Activated naive CD8-positive, alpha-beta T cell treated with anti-CD3 and anti-CD28 coated beads, Interleukin-2, amount 50 U/mL, for 24 hours (primary cell): Measurements from ENCODE around the gene AKAP4.

Source experiments
- ATAC-seq: fragments of 150-1000 bp; cut with Tn5 transposase; one replicate; pipeline ENCODE4 v1.10.0; 2021
- DNase-seq: peaks from one replicate; pipeline ENCODE4 v3.0.0; 2021
- H3K27ac Mint-ChIP-seq: one replicate; pipeline ENCODE4 v1.8.0; 2021; ENCODE audit warnings: mild to moderate bottlenecking, mixed read lengths
- H3K27me3 Mint-ChIP-seq: one replicate; pipeline ENCODE4 v1.8.0; 2021; ENCODE audit warnings: mixed read lengths
- H3K36me3 Mint-ChIP-seq: one replicate; pipeline ENCODE4 v1.8.0; 2021; ENCODE audit warnings: low read depth, mixed read lengths
- H3K4me1 Mint-ChIP-seq: one replicate; pipeline ENCODE4 v1.8.0; 2021; ENCODE audit warnings: mixed read lengths
- H3K4me3 Mint-ChIP-seq: one replicate; pipeline ENCODE4 v1.8.0; 2021; ENCODE audit warnings: mild to moderate bottlenecking, moderate library complexity, mixed read lengths
- H3K9me3 Mint-ChIP-seq: one replicate; pipeline ENCODE4 v1.8.0; 2021; ENCODE audit warnings: mixed read lengths

AKAP4 gene

GRCh38 chrX:50200907-50201306 lies at the start of gene AKAP4:
TSS of gene AKAP4 (minus strand) at chrX:50201007. CDS start at chrX:50200889, 118 bp downstream.
- DNase-seq (no peak), ATAC-seq (no peak)
- peaks cover 11% of the 10 kb centered on the region for H3K4me1 Mint-ChIP-seq
- H3K27ac Mint-ChIP-seq, result no peak within 1 kb of the TSS
- H3K4me3 Mint-ChIP-seq, result no peak within 1 kb of the TSS
- no peaks in the 10 kb centered on the region for H3K9me3 Mint-ChIP-seq
- H3K27me3 Mint-ChIP-seq, result no peaks in the 10 kb centered on the region
- no peaks in the 10 kb centered on the region for H3K36me3 Mint-ChIP-seq

- no peak for DNase-seq
- Mint-ChIP-seq H3K4me3 (no peak overlapping the region), H3K9me3 (no peaks in the 10 kb centered on the region), H3K36me3 (no peaks in the 10 kb centered on the region), H3K4me1 (peaks cover 2% of the 10 kb centered on the region), H3K27me3 (no peaks in the 10 kb centered on the region), H3K27ac (no peak overlapping the region)
- no peak for ATAC-seq
Measured at GRCh38 chrX:50211510-50211909, 10.7 kb upstream of the AKAP4 start.

DNA sequence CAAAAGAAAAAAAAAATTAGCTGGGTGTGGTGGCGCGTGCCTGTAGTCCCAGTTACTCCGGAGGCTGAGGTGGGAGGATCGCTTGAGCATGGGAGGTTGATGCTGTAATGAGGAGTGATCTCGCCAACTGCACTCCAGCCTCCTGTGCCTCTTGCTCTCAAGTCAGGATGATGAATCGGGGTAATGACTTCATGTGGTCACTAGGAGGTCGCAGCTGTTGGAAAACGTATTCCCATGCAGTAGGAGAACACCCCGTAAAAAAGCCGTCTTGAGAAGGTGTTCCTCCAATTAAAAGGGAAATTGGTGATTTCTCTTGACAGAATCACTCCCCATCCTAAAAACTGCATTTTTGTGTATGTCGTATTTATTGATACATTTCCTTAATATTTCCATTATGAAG lies 5.9 kb upstream of the AKAP4 start:
- ATAC-seq, result no peak
- DNase-seq, result no peak
- no peaks in the 10 kb centered on the region for H3K36me3 Mint-ChIP-seq
- peaks cover 13% of the 10 kb centered on the region for H3K4me1 Mint-ChIP-seq
- no peak overlapping the region for H3K27ac Mint-ChIP-seq
- H3K4me3 Mint-ChIP-seq, result no peak overlapping the region
- no peaks in the 10 kb centered on the region for H3K27me3 Mint-ChIP-seq
- no peaks in the 10 kb centered on the region for H3K9me3 Mint-ChIP-seq

- H3K9me3 Mint-ChIP-seq, result no peaks in the 10 kb centered on the region
- H3K36me3 Mint-ChIP-seq, result no peaks in the 10 kb centered on the region
Measured at GRCh38 chrX:50204364-50204899, 3.6 kb upstream of the AKAP4 start, which contains the start of gene CCNB3. TSS of gene CCNB3 (plus strand) at chrX:50204765. CDS start at chrX:50285164, 80,399 bp downstream.

DNA sequence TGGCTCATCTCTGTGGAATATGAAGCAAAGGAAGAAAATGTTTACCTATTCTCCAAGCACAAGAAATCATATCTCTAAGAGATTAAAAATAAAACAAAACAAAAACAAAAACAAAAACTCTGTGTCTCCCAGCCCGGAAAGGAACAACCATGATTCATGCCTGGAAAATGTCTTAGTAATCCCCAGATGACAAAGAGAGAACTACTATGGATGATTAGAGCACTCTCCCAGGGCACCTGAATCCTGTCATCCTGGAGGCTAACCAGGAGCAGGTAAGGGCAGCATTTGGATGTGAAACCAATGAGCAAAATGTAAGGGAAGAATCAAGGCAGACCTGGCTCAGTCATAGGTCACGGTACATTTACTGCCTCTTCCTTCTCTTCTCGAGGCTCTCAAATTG lies 1.7 kb upstream of the AKAP4 start:
- Mint-ChIP-seq H3K27ac (no peak overlapping the region), H3K4me1 (peaks cover 11% of the 10 kb centered on the region), H3K9me3 (no peaks in the 10 kb centered on the region), H3K36me3 (no peaks in the 10 kb centered on the region), H3K27me3 (no peaks in the 10 kb centered on the region), H3K4me3 (no peak overlapping the region)
- ATAC-seq, result no peak
- no peak for DNase-seq

More at GRCh38 chrX:50204364-50204899, 3.6 kb upstream of the AKAP4 start, which contains the start of gene CCNB3:
- H3K4me3 Mint-ChIP-seq, result peak within 1 kb of the TSS; percentile 79
- H3K27ac Mint-ChIP-seq, result peak within 1 kb of the TSS; percentile 89
- H3K27me3 Mint-ChIP-seq, result no peaks in the 10 kb centered on the region
- peak; percentile 95 for ATAC-seq
- H3K4me1 Mint-ChIP-seq, result peaks cover 11% of the 10 kb centered on the region
- peak; percentile 59 for DNase-seq

DNA sequence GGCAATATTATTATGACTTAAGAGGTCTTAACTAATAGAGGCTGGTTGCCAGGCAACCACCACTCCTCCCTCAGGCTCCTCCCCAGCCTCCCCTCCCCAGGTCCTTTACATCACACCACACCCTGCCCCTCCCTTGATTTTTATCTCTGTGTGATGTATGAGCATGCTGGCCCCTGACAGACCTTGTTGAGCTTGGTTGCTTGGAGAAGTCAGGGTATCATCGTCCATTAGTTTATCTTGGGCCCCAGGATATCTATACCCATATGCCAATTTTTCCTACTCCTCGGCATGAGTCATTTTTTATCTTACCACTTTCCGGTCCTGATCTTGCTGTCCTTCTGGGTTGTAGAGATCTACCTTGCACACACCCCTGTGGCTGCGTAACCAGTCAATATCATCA lies 2.5 kb downstream of the AKAP4 start:
- no peak for DNase-seq
- Mint-ChIP-seq H3K27ac (no peak overlapping the region), H3K9me3 (no peaks in the 10 kb centered on the region), H3K36me3 (no peaks in the 10 kb centered on the region), H3K4me3 (no peak overlapping the region), H3K4me1 (peaks cover under 1% of the 10 kb centered on the region), H3K27me3 (no peaks in the 10 kb centered on the region)
- no peak for ATAC-seq

DNA sequence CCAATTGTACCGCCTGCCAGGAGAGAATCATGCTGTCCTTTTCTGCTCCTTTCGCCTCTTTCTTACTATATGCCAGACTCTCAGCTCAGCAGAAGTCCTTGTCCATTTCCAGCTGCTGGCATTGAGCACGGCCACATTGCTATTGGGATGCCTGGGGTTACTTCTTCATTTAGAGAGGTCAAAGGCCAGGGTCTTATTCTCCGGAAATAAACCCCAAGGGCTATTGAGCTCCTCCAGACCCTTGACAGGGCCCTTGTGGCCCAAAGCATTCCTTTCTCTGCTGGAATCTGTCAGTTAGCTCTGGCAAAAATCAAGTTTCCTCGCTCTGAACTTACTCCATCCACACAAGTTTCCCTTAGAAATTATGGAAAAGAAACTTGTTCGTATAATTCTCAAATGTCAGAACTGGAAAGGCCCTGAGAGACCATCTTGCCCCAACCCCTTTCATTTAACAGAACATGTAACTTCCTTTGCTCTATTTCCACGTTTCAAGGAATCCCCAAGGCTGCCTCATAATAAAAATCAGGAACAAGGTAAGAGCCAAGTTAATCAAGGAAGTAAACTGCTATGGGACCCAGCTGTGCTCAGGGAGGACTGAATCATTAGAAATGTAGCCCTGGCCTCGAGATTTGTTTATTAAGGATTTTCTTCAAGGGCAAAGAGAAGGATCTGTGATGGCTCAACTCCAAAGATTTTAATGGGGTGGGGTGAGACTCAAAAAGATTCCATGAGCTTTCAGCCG lies 11.8 kb downstream of the AKAP4 start:
- H3K9me3 Mint-ChIP-seq, result no peaks in the 10 kb centered on the region
- H3K4me3 Mint-ChIP-seq, result no peak overlapping the region
- H3K27me3 Mint-ChIP-seq, result peaks cover 3% of the 10 kb centered on the region
- ATAC-seq (no peak), DNase-seq (no peak)
- no peak overlapping the region for H3K27ac Mint-ChIP-seq
- no peaks in the 10 kb centered on the region for H3K36me3 Mint-ChIP-seq
- H3K4me1 Mint-ChIP-seq, result no peaks in the 10 kb centered on the region

GRCh38 chrX:50183891-50184290 lies 16.9 kb downstream of the AKAP4 start:
- ATAC-seq (no peak), DNase-seq (no peak)
- Mint-ChIP-seq H3K27ac (no peak overlapping the region), H3K4me3 (no peak overlapping the region), H3K4me1 (no peaks in the 10 kb centered on the region), H3K9me3 (no peaks in the 10 kb centered on the region), H3K36me3 (no peaks in the 10 kb centered on the region), H3K27me3 (no peaks in the 10 kb centered on the region)

DNA sequence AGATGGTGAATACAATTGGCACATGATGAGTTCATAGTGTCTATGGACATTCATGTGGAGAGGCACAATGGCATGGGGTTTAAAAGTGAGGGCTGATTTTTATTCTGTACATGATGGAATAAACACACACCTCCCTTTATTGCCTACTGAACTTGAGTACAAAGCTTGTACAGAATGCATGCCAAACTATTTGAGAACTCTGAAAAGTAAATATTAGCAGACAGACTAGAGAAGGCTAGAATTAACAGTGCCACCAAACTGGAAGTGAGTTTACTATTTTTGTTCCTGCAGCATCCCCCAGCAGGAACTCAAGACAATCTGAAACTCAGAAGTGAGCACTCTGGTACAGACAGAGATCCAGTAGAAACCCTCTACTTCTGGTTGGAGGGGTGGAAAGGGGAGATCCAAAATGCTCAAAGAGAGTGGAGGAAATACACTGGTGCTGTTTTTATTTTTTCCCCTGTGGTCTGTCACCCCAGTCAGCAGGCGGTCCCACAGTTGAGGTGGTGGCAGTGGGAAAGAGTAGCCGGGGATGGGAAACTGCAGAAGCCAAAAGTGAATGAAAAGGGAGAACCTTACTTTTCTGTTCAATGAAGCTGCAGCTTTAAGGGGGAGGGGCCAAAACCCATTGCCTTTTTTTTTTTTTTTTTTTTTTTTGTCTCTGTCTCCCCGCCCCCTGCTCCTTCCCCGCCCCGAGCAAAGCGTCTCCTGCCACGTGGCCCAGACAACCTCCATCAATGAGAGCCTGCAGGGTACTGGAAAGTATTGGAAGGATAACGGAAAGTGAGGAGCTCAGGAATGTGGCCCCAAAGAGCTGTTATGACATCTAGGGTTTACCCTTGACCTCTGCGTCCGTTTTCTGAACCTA lies 20.5 kb downstream of the AKAP4 start:
- Mint-ChIP-seq H3K27ac (no peak overlapping the region), H3K27me3 (no peaks in the 10 kb centered on the region), H3K4me1 (no peaks in the 10 kb centered on the region), H3K36me3 (no peaks in the 10 kb centered on the region), H3K4me3 (no peak overlapping the region), H3K9me3 (no peaks in the 10 kb centered on the region)
- DNase-seq (no peak), ATAC-seq (no peak)

DNA sequence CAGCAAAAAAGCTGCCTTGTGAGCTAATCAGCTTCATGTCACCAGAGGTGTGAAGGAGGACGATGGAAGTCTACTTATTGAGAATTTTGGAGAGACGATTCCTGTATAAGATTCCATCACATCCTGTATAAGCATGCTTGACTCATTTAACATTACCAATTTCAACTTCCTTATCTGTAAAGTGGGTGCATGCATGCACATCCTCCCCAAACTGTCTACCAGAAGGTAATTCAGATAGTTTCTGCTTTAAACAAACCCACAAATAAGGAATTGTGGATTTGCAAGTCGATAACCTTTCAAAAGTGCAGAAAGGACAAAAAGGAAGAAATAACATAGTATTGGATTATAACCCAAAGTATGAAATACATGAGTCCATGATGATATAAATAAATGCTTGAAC lies 31.1 kb downstream of the AKAP4 start:
- H3K4me3 Mint-ChIP-seq, result no peak overlapping the region
- H3K27me3 Mint-ChIP-seq, result no peaks in the 10 kb centered on the region
- peaks cover 3% of the 10 kb centered on the region for H3K9me3 Mint-ChIP-seq
- H3K36me3 Mint-ChIP-seq, result no peaks in the 10 kb centered on the region
- DNase-seq (no peak), ATAC-seq (no peak)
- no peak overlapping the region for H3K27ac Mint-ChIP-seq
- H3K4me1 Mint-ChIP-seq, result peaks cover 13% of the 10 kb centered on the region

- peaks cover 13% of the 10 kb centered on the region for H3K4me1 Mint-ChIP-seq
- H3K27ac Mint-ChIP-seq, result no peak overlapping the region
- H3K27me3 Mint-ChIP-seq, result no peaks in the 10 kb centered on the region
- H3K4me3 Mint-ChIP-seq, result no peak overlapping the region
- H3K9me3 Mint-ChIP-seq, result no peaks in the 10 kb centered on the region
- no peak for ATAC-seq
- H3K36me3 Mint-ChIP-seq, result no peaks in the 10 kb centered on the region
- DNase-seq, result no peak
Measured at GRCh38 chrX:50168241-50168687, 32.5 kb downstream of the AKAP4 start.

DNA sequence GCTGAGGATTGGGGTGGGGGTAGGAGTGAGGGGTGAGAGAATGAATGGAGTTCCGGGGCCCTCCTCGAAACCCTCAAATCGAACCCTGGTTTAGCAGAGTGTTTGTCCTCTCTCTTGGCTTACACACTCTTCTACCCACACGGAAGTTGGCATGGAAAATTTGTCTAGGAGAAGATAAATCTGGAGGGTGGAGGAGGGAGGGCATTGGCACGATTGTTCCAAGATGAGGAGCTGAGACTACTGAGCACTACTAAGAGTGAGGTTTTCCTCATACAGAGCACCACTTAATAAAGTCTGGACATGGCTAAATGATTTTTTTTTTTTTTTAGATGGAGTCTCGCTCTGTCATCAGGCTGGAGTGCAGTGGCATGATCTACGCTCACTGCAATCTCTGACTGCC lies 33.4 kb downstream of the AKAP4 start:
- no peaks in the 10 kb centered on the region for H3K9me3 Mint-ChIP-seq
- DNase-seq (no peak), ATAC-seq (no peak)
- H3K27ac Mint-ChIP-seq, result no peak overlapping the region
- H3K27me3 Mint-ChIP-seq, result no peaks in the 10 kb centered on the region
- no peak overlapping the region for H3K4me3 Mint-ChIP-seq
- peaks cover 13% of the 10 kb centered on the region for H3K4me1 Mint-ChIP-seq
- no peaks in the 10 kb centered on the region for H3K36me3 Mint-ChIP-seq

DNA sequence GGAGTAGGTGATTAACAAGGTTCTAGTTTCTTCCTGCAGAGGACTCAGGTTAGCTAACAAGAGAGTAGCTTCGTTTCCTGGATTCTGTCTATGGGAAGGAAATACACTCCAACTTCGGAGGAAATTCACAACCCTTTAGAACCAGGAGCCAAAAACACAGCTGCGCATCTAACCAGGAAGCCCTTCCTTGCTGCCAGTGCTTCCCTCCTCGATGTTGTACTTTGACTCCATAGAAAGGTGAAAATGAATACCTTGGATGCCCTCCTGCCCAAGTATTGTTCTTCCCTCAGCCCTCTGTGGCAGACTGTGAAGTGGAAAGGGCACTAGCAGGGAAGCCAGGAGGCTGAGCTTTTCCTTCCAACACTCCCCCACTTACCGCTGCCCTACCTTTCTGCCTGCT lies 35.1 kb downstream of the AKAP4 start:
- ATAC-seq (no peak), DNase-seq (no peak)
- Mint-ChIP-seq H3K27ac (no peak overlapping the region), H3K27me3 (no peaks in the 10 kb centered on the region), H3K36me3 (no peaks in the 10 kb centered on the region), H3K4me3 (no peak overlapping the region), H3K9me3 (no peaks in the 10 kb centered on the region), H3K4me1 (peaks cover 13% of the 10 kb centered on the region)

GRCh38 chrX:50161127-50161526 lies 39.7 kb downstream of the AKAP4 start:
- Mint-ChIP-seq H3K4me1 (no peaks in the 10 kb centered on the region), H3K4me3 (no peak overlapping the region), H3K27me3 (no peaks in the 10 kb centered on the region), H3K9me3 (no peaks in the 10 kb centered on the region), H3K36me3 (no peaks in the 10 kb centered on the region), H3K27ac (no peak overlapping the region)
- peak; percentile 61 for ATAC-seq
- no peak for DNase-seq

DNA sequence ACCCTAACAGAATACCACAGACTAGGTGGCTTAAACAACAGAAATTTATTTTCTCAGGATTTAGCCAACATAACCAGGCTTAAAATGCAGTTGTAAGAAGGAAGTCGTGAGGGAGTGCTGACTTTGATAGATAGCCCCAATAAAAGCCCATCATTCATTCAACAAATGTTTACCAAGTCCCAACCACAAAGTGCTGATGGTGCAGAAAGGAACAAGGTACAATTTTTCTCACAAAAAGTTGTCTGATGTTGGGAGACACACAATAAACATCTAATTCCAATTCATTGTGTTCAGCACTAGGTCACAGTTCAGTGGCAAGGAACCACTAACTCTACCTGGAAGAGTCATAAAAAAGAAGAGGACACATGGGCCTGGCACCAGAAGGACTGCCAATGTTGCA lies 42.2 kb downstream of the AKAP4 start:
- Mint-ChIP-seq H3K27ac (no peak overlapping the region), H3K36me3 (no peaks in the 10 kb centered on the region), H3K9me3 (no peaks in the 10 kb centered on the region), H3K4me1 (no peaks in the 10 kb centered on the region), H3K27me3 (peaks cover 5% of the 10 kb centered on the region), H3K4me3 (no peak overlapping the region)
- DNase-seq (no peak), ATAC-seq (no peak)
